GM12891 (cell line): ENCODE measurements around the gene DDX52.
"Not testable (repeated sequence)": the region's sequence is repeated elsewhere in the genome, so short reads cannot be mapped to it uniquely, and the experiment has no call there.

Experiments used
- DNase-seq: peaks from one replicate; pipeline ENCODE4 v3.0.0; 2011; ENCODE audit warnings: low spot score; ENCODE audit not compliant: insufficient read length
- FAIRE-seq: peaks from 2 replicates; lab custom pipeline; 2011; peaks lifted over from hg19 to GRCh38; lab: Jason Lieb, UNC
- PAX5 ChIP-seq: IDR thresholded peaks from 2 replicates; pipeline ENCODE4 v1.6.1; 2011; ENCODE audit warnings: low read length, moderate library complexity, mild to moderate bottlenecking; ENCODE audit not compliant: insufficient read depth, severe bottlenecking
- POLR2A ChIP-seq: IDR thresholded peaks from 2 replicates; pipeline ENCODE4 v1.6.1; 2011; ENCODE audit warnings: low read depth, low read length, control low read depth
- POLR2AphosphoS5 ChIP-seq: IDR thresholded peaks from 2 replicates; pipeline ENCODE4 v1.6.1; 2011; ENCODE audit warnings: low read depth, low read length, control low read depth
- POU2F2 ChIP-seq: IDR thresholded peaks from 2 replicates; pipeline ENCODE4 v1.6.1; 2011; ENCODE audit warnings: low read depth, mild to moderate bottlenecking, control low read depth, low read length, moderate library complexity
- SPI1 ChIP-seq: IDR thresholded peaks from 2 replicates; pipeline ENCODE4 v1.6.1; 2011; ENCODE audit warnings: low read depth, low read length, control low read depth
- TAF1 ChIP-seq: IDR thresholded peaks from 2 replicates; pipeline ENCODE4 v1.6.1; 2011; ENCODE audit warnings: low read depth, low read length, control low read depth

Gene DDX52

DNA sequence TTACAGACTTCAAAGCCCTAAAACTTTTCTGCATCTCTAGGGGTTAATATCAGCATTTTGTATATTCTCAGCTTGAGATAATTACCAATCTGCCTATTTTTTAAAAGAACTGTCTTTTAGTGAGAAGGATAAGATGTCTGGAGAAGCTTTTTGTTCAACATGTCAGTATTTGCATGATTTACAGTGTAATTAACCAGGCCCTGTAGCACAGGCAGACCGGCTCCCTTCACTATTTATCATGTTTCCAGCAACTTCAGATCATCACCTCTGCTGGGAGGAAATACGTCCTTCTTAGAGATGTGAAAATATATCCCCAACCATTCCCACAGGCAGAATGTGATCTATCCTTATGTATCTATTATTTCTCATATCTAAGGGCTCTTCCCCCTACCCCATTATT lies 8.6 kb upstream of the DDX52 start:
- TF ChIP-seq PAX5 (no peak), TAF1 (no peak), POLR2A (no peak), POU2F2 (no peak), POLR2AphosphoS5 (no peak), SPI1 (no peak)
- FAIRE-seq, result no peak
- DNase-seq, result no peak

DNA sequence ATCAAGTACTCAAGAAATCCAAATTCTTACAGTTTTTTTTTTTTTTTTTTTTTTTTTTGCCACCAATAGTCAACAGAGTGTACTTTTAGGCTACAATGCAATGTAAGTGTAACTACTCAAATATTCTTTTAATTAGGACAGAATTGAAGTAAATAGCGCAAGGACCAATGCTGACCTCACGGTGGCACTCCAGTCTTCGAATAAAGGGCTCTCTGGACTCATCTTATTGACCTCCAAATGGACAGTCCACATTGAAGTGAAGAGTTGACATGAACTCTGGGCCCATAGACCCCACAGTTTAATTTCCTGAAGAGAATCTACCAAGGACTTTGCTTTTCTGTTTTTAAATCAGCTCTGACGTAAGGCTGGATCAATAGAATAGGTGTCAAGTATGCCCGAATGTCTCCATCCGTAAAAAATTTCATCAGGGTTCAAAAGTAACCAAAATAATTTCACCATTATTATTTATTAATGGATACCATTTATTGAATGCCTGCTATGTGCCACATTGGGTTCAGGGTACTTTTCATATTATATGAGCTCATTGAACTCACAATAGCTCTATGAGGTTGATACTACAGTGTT lies 7.3 kb upstream of the DDX52 start:
- TF ChIP-seq TAF1 (no peak), POU2F2 (no peak), SPI1 (no peak), POLR2AphosphoS5 (no peak), PAX5 (no peak), POLR2A (no peak)

DNA sequence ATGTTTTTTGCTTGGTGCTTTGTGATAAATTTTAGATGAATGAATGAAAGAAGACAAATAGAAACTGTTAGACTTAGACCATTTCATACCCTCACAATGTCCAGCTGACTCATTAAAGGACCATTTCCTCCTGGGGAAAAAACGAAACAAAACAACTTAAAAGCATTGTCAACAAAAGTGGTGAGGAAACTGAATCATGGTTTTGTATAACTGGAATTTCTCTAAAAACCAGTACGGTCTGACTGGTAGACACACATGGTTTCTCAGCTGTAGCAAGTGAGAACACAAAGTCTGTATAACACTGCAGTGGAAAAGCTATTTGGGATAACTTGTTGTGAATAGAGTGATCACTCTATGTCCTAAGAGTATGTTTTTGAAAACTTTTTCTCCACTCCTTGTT lies 5.3 kb upstream of the DDX52 start:
- FAIRE-seq (no peak), DNase-seq (no peak)
- 0 out of 2 replicates have a peak, but pooled peaks have one; percentile 3 for TF ChIP-seq SPI1
- no peak for TF ChIP-seq TAF1
- no peak for TF ChIP-seq POLR2A
- no peak for TF ChIP-seq PAX5
- TF ChIP-seq POLR2AphosphoS5, result no peak
- TF ChIP-seq POU2F2, result no peak

More for the DNA sequence above, 7.3 kb upstream of the DDX52 start:
- DNase-seq (no peak), FAIRE-seq (no peak)

DNA sequence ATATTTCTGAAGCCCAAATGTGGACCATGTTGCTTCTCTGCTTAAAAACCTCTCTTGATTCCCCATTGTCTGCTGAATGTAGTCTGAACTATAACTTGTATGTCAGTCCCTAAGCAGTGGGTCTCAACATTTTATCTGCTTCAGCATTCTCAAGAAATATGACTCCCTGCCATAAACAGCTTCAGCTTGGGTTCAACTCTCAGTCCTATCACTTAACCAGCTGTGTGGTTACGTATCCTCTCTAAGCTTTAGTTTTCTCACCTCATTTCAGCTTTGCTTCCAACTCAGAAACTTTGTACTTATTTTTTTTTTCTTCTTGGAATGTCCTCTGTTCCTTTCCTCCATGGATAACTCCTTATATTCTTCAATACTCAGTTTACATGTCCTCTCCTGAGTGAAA lies 4.6 kb upstream of the DDX52 start:
- TF ChIP-seq SPI1 (no peak), POLR2AphosphoS5 (no peak), TAF1 (no peak), POLR2A (no peak)
- DNase-seq (no peak), FAIRE-seq (no peak)

DNA sequence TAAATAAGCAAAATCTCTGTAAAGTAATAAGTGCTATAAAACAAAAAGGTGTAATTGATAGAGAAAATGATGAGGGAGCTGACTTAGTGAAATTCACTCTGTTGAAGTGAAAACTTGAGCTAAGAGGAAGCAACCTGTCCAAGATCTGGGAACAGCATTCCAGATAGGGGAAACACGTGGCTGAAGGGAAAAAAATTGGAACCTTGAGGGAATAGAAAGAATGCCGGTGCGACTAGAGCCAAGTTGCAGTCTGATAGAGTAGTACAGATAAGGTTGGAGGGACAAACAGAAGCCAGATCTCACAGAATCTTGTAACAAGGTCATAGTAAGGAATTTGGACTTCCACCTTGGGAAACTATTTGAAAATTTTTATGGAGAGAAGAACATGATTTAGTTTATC lies 623 bp upstream of the DDX52 start:
- FAIRE-seq (no peak), DNase-seq (no peak)
- TF ChIP-seq POLR2AphosphoS5, result no peak
- no peak for TF ChIP-seq TAF1
- no peak for TF ChIP-seq PAX5
- no peak for TF ChIP-seq SPI1
- TF ChIP-seq POLR2A, result no peak
- TF ChIP-seq POU2F2, result no peak

DNA sequence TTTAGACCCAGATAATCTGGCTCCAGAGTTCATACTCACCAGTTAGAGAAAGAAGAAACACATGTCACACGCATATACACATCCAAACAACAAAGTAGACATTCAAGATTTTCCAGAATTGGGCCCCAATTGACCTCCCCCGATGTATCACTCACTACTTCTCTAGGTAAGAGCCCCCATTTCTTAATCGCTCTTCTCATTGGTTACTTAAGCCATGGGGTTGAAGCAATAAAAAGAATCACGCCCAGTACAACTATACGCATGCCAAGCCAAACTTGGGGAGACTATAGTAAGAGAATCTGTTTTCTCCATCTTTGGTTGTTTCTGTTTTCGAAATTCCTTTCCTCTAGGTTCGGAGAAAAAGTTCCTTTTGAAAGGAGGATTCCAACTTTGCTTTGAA lies 565 bp downstream of the DDX52 start:
- FAIRE-seq (no peak), DNase-seq (no peak)
- no peak for TF ChIP-seq SPI1
- TF ChIP-seq PAX5, result no peak
- no peak for TF ChIP-seq TAF1
- TF ChIP-seq POLR2A, result no peak
- TF ChIP-seq POLR2AphosphoS5, result no peak
- TF ChIP-seq POU2F2, result no peak

DNA sequence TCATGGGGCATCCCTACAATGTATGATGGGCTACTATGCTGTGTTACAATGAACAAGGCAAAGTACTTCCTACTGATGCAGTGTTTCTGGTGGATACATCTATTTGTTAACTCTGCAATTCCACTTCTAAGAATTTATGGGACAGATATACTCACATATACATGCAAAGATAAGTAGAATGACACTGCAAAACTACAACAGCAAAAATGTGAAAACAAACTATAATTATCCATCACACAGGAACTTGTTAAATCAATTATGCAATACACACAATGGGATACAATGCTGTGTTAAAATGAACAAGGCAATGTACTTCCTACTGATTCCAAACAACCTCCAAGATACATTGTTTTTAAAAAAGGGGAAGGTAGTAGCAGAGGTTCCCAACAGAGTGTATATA lies 3.2 kb downstream of the DDX52 start:
- no peak for FAIRE-seq
- no peak for TF ChIP-seq PAX5
- no peak for TF ChIP-seq POLR2A
- TF ChIP-seq SPI1, result no peak
- TF ChIP-seq POLR2AphosphoS5, result no peak
- TF ChIP-seq TAF1, result no peak
- TF ChIP-seq POU2F2, result no peak
- DNase-seq, result no peak

DNA sequence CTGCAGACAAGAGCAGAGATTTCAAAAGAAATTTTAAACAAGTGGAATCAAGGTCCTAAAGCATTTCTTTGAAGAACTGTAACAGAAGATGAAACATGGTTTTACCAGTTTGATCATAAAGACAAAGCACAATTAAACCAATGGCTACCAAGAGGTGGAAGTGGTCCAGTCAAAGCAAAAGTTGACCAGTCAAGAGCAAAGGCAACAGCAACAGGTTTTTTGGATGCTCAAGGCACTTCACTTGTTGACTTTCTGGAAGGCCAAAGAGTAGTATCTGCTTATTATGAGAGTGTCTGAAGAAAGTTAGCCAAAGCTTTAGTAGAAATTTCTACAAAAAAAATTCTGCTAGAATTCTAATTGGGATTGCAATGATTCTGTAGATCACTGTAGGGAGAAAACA lies 5.3 kb downstream of the DDX52 start:
- no peak for DNase-seq
- FAIRE-seq, result no peak

DNA sequence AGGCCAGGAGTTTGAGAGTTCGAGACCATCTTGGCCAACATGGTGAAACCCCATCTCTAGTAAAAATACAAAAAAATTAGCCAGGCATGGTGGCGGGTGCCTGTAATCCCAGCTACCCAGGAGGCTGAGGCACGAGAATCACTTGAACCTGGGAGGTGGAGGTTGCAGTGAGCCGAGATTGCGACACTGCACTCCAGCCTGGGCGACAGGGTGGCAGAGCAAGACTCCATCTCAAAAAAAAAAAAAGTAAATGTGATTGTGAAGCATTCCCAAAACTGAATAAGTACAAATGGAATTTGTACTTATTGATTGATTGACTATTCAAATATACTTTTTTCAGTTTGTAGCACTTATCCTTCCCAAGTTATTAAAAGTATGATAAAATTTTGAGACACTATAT lies 26.8 kb downstream of the DDX52 start:
- DNase-seq, FAIRE-seq: not testable (repeated sequence)

More for the DNA sequence above, 5.3 kb downstream of the DDX52 start:
- TF ChIP-seq PAX5 (no peak), POLR2A (no peak), SPI1 (no peak), TAF1 (no peak), POU2F2 (no peak)

DNA sequence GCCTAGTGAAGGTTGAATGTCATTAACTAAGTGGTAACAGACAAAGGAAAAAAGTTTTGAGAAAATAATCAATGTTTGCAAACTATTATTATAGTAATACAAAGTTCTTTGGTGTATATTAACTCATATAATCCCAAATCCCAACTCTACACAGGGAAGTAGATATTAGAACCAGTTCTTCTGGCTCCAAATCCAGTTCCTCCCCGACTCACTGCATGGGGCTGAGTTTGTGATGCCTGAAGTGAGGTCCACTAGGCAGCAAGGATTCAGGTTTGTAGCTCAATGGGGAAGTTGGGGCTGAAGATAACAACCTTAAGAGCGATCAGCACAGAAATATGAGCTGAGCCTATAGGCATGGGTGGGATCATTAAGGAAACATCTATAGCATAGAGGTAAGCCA lies 28.4 kb downstream of the DDX52 start:
- TF ChIP-seq POLR2AphosphoS5 (no peak), POLR2A (no peak), SPI1 (no peak), TAF1 (no peak), POU2F2 (no peak), PAX5 (no peak)
- no peak for DNase-seq
- no peak for FAIRE-seq

DNA sequence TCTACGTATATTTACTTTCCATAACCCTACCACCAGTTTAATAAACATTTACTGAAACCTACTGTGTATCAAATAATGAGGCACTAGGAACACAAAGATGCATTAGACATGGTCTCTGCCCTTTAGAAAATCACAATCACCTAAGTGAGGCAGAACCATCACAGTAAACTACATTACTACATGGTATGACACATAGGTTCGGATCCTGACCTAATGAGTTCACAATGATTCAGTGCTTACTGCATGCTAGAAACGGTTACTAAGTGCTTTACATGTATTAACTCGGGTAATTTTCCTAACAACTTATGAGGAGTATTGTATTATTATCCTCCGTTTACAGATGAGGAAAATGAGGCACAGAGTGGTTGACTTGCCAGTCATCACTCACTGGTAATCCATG lies 28.9 kb downstream of the DDX52 start:
- no peak for DNase-seq

More for the DNA sequence above, 28.9 kb downstream of the DDX52 start:
- FAIRE-seq, result no peak
- TF ChIP-seq PAX5, result no peak
- no peak for TF ChIP-seq POLR2AphosphoS5
- TF ChIP-seq POU2F2, result no peak
- no peak for TF ChIP-seq TAF1
- TF ChIP-seq POLR2A, result no peak
- no peak for TF ChIP-seq SPI1
